ENCODE measurements around the gene ARHGEF16. TPM values are rescaled to one million over a fixed set of nuclear protein-coding genes. Genes with fewer than 3 reads are reported as not detected.

Gene ARHGEF16
- total RNA-seq, 1 donor from 2014 or later = 1.7 TPM

DNA sequence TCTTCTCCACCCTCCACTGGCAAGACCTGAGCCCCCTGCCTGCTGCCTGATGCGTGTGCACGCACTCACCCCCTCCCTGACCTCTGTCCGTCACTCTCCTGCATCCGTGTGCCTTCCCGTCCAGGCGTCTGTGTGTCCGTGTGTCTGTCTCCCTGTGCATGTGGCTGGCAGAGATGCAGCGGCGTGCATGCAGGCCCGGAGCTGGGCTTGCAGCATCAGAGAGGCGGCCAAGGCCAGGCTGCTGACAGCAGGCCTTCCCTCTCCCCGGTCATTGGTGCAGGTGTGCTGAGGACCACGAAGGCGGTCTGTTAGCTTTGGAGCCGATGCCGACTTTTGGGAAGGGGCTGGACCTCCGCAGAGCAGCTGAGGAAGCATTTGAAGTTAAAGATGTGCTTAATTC lies 22.8 kb upstream of the ARHGEF16 start:
- Mint-ChIP-seq H3K27me3 (ENCODE audit: unreplicated experiment) (peaks cover 13% of the 10 kb centered on the region), H3K36me3 (ENCODE audit: low read depth, unreplicated experiment) (no peaks in the 10 kb centered on the region), H3K4me3 (ENCODE audit: unreplicated experiment) (no peak overlapping the region), H3K27ac (ENCODE audit: unreplicated experiment) (no peak overlapping the region), H3K4me1 (ENCODE audit: unreplicated experiment) (no peaks in the 10 kb centered on the region), H3K9me3 (ENCODE audit: unreplicated experiment) (no peaks in the 10 kb centered on the region)
- TF ChIP-seq, protein P1, sequence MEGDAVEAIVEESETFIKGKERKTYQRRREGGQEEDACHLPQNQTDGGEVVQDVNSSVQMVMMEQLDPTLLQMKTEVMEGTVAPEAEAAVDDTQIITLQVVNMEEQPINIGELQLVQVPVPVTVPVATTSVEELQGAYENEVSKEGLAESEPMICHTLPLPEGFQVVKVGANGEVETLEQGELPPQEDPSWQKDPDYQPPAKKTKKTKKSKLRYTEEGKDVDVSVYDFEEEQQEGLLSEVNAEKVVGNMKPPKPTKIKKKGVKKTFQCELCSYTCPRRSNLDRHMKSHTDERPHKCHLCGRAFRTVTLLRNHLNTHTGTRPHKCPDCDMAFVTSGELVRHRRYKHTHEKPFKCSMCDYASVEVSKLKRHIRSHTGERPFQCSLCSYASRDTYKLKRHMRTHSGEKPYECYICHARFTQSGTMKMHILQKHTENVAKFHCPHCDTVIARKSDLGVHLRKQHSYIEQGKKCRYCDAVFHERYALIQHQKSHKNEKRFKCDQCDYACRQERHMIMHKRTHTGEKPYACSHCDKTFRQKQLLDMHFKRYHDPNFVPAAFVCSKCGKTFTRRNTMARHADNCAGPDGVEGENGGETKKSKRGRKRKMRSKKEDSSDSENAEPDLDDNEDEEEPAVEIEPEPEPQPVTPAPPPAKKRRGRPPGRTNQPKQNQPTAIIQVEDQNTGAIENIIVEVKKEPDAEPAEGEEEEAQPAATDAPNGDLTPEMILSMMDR (IDR thresholded peaks at IDR 0.05; ENCODE audit: unreplicated experiment) = no peak
- DNase-seq (ENCODE audit: low spot score) = no peak

DNA sequence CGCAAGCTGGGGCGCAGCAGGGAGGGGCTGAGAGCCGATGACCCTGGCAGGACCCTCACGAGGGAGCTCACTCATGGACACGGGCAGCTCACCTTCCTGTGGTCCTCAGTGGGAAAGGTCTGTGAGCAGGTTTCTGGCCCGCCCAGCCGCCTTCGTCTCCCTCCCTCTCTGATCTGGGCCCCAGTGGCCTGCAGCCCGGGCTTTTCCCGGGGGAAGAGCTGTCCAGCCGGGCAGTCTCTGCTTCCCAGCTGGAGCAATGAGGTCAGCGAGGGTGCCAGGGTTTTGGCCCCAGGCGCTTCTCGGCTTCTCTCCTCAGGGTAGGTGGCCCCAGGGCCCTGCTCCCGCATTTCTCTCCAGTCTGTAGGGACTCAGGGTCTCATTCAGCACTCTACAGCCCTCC lies 22.2 kb upstream of the ARHGEF16 start:
- H3K9me3 Mint-ChIP-seq (ENCODE audit: unreplicated experiment) = no peaks in the 10 kb centered on the region
- no peak overlapping the region for H3K27ac Mint-ChIP-seq (ENCODE audit: unreplicated experiment)
- H3K4me3 Mint-ChIP-seq (ENCODE audit: unreplicated experiment) = no peak overlapping the region
- no peaks in the 10 kb centered on the region for H3K36me3 Mint-ChIP-seq (ENCODE audit: low read depth, unreplicated experiment)
- H3K27me3 Mint-ChIP-seq (ENCODE audit: unreplicated experiment) = peaks cover 12% of the 10 kb centered on the region
- TF ChIP-seq, protein P1 (IDR thresholded peaks at IDR 0.05; ENCODE audit: unreplicated experiment) = no peak
- no peaks in the 10 kb centered on the region for H3K4me1 Mint-ChIP-seq (ENCODE audit: unreplicated experiment)
- DNase-seq (ENCODE audit: low spot score) = no peak

DNA sequence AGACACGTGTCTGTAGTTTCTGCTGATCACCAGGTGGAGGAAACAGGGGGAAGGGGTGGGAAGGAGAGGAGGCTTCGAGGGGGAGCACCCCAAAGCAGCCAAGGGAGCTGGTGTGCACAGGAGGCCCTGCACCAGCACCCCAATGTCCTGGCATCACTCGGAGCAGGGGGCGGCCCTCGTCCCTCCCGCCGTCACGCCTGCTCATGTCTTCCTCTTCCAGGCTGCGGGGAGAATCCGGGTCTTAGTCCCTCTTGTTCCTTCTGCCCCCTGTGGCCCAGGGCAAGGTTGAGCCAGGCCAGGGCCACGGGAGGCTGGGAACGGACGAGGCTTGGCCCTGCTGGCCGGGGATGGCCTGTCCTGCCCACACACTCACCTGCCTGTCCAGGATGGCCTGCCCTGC lies 21.4 kb upstream of the ARHGEF16 start:
- Mint-ChIP-seq H3K4me3 (ENCODE audit: unreplicated experiment) (no peak overlapping the region), H3K9me3 (ENCODE audit: unreplicated experiment) (no peaks in the 10 kb centered on the region), H3K27ac (ENCODE audit: unreplicated experiment) (no peak overlapping the region), H3K36me3 (ENCODE audit: low read depth, unreplicated experiment) (no peaks in the 10 kb centered on the region), H3K27me3 (ENCODE audit: unreplicated experiment) (peaks cover 16% of the 10 kb centered on the region), H3K4me1 (ENCODE audit: unreplicated experiment) (no peaks in the 10 kb centered on the region)
- TF ChIP-seq, protein P1 (IDR thresholded peaks at IDR 0.05; ENCODE audit: unreplicated experiment) = no peak
- no peak for DNase-seq (ENCODE audit: low spot score)

DNA sequence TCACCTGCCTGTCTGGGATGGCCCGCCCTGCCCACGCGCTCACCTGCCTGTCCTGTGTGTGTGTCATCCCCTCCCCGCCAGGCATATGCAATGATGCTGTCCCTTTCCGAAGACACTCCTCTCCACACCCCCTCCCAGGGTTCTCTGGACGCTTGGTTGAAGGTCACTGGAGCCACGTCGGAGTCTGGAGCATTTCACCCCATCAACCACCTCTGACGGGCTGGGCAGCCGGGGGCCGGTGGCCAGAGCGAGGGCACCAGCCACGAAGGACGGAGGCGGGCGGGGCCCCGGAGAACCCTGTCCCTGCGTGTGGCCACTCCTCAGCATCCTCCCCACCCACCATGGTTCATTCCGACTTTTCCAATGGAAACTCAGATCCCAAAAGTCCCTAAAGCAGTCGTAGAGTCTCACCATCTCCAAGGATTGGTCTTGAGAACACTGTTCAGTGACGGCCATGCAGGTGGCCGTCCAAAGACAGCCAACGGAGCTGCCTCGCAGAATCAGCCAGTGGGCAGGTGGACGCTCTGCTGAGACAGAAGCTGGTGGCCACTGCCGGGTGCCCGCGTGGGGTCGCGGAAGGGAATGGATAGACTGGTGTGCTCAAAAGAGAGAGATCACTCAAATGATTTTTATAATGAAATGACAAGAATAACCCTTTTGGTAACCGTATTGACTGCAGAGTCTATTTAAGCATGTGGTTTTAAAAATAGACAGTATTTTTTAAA lies 20.7 kb upstream of the ARHGEF16 start:
- Mint-ChIP-seq H3K27me3 (ENCODE audit: unreplicated experiment) (peaks cover 19% of the 10 kb centered on the region), H3K4me3 (ENCODE audit: unreplicated experiment) (no peak overlapping the region), H3K9me3 (ENCODE audit: unreplicated experiment) (no peaks in the 10 kb centered on the region), H3K27ac (ENCODE audit: unreplicated experiment) (no peak overlapping the region), H3K36me3 (ENCODE audit: low read depth, unreplicated experiment) (no peaks in the 10 kb centered on the region), H3K4me1 (ENCODE audit: unreplicated experiment) (no peaks in the 10 kb centered on the region)
- DNase-seq (ENCODE audit: low spot score) = no peak
- TF ChIP-seq, protein P1 (IDR thresholded peaks at IDR 0.05; ENCODE audit: unreplicated experiment) = no peak

DNA sequence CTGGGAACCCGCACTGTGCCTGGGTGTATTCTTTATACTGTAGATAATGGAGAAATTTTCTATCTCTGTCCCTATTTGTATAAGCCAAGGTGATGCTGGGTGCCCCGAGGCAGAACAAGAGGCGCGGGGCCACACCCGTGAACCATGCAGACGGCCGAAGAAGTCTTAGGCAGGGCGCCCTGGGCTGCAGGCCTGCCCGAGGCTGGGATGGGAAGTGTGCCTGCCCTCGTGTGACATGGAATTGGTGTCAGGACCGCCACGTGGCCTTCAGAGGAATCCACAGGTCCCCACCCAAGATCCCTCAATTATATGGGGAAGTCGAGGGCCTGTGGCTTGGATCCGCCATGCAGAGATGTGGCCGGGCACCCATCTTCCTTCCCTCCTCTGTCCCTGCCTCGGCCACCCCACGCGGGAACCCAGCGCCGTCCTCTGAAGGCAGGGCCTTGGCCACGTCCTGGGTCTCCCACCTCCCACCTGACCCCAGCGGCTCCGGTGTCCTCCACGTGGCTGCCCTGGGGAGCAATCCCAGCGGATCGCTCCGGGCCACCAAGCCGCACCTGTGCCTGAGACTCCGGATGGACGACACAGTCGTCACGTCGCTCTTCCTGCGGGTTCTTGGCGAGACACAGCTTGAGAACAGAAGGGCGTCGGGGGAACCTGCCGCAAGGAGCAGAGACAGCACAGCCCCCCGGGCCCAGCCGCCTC lies 19.9 kb upstream of the ARHGEF16 start:
- no peaks in the 10 kb centered on the region for H3K9me3 Mint-ChIP-seq (ENCODE audit: unreplicated experiment)
- TF ChIP-seq, protein P1 (IDR thresholded peaks at IDR 0.05; ENCODE audit: unreplicated experiment) = no peak
- H3K4me3 Mint-ChIP-seq (ENCODE audit: unreplicated experiment) = no peak overlapping the region
- no peaks in the 10 kb centered on the region for H3K36me3 Mint-ChIP-seq (ENCODE audit: low read depth, unreplicated experiment)
- peaks cover 19% of the 10 kb centered on the region for H3K27me3 Mint-ChIP-seq (ENCODE audit: unreplicated experiment)
- no peak overlapping the region for H3K27ac Mint-ChIP-seq (ENCODE audit: unreplicated experiment)
- no peak for DNase-seq (ENCODE audit: low spot score)
- no peaks in the 10 kb centered on the region for H3K4me1 Mint-ChIP-seq (ENCODE audit: unreplicated experiment)

Measured in endothelial cell (in vitro differentiated cells).